ENCODE measurements around the gene AFDN.

Gene AFDN

DNA sequence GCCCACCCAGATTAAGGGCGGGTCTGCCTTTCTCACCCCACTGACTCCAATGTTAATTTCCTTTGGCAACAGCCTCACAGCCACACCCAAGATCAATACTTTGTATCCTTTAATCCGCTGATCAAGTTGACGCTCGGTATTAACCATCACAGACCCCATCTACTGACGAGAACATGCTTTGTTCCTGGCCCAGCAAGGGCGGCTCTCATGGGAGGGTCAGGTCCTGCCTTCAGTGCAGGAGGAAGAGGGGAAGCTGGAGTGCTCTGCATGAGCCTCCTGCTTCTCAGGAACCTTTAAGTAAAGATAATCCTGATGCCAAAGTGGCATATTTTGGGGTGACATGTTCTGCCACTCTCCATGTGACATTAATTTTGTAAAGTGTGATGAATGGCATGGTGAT lies 179.1 kb downstream of the AFDN start:
- no peak for DNase-seq (ENCODE audit: low read depth)
- TF ChIP-seq CTCF (IDR thresholded peaks at IDR 0.05; ENCODE audit: control insufficient read depth, insufficient read depth, low read depth, low read length, missing control alignments) = no peak

DNA sequence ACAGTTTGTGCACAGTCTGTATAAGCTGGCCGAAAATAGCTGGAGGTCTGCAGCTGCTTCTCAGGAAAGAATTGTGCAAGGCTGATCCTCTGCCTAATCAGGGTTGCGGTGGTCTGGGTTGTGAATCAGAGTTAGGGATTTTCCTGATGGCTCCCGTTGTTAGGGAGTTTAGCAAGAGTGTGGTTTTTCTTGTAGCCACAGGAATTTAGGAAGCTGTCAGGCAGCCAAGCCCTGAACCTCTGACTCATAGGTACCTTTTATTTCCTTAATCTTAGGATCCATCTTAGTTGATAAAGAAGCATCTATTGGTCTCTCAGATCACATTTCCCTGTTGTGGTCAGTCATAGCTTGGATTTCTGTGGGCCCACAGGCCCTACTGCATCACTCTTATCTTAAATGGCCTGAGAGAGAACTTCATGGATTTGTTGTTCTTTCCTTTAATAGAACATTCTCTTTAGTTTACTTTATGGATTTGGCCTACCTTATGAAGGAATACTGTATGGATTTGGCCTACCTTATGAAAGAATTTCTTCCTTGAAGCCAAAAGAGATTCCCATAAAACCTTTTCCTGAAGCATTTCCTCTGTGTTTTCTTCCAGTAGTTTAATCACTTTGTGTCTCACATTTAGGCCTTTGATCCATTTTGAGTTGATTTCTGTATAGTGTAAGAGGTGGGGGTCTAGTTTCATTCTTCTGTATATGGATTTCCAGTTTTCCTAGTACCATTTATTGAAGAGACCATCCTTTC lies 181.1 kb downstream of the AFDN start:
- TF ChIP-seq CTCF (IDR thresholded peaks at IDR 0.05; ENCODE audit: control insufficient read depth, insufficient read depth, low read depth, low read length, missing control alignments) = no peak
- DNase-seq (ENCODE audit: low read depth) = peak; percentile 97
- no peak overlapping the region for H3K4me3 ChIP-seq (ENCODE audit: control insufficient read depth, low read depth, low read length)

More for the DNA sequence above, 179.1 kb downstream of the AFDN start:
- H3K4me3 ChIP-seq (ENCODE audit: control insufficient read depth, low read depth, low read length) = no peak overlapping the region

DNA sequence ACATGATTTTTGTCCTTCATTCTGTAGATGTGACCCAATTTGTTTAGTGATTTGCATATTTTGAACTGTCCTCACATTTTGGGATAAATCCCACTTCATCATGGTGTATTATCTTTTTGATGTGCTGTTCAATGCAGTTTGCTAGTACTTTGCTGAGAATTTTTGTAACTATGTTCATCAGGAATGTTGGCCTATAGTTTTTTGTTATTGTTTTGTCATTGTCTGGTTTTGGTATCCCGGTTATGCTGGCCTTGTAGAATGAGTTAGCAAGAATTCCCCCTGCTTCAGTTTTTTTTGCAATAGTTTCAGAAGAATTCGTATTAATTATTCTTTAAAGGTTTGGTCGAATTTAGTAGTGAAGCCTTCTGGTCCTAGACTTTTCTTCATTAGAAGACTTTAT lies 182.6 kb downstream of the AFDN start:
- no peak for DNase-seq (ENCODE audit: low read depth)
- TF ChIP-seq CTCF (IDR thresholded peaks at IDR 0.05; ENCODE audit: control insufficient read depth, insufficient read depth, low read depth, low read length, missing control alignments) = no peak
- no peak overlapping the region for H3K4me3 ChIP-seq (ENCODE audit: control insufficient read depth, low read depth, low read length)

DNA sequence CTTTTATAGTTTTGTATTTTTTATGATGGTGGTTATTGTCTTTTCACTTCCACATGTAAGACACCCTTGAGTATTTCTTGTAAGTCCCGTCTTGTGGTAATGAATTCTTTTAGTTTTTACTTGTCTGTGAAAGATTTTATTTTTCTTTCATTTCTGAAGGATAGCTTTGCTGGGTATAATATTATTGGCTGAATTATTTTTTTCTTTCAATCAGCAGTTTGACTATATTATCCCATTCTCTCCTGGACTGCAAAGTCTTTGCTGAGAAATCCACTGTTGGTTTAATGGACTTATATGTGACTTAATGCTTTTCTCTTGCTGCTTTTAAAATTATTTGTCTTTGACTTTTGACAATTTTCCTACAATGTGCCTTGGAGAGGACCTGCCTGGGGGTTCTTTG lies 184.6 kb downstream of the AFDN start:
- H3K4me3 ChIP-seq (ENCODE audit: control insufficient read depth, low read depth, low read length) = no peak overlapping the region
- DNase-seq (ENCODE audit: low read depth) = no peak
- no peak for TF ChIP-seq CTCF (IDR thresholded peaks at IDR 0.05; ENCODE audit: control insufficient read depth, insufficient read depth, low read depth, low read length, missing control alignments)

GRCh38 chr6:168012431-168013249 lies 185.9 kb downstream of the AFDN start:
- no peak for TF ChIP-seq CTCF (IDR thresholded peaks at IDR 0.05; ENCODE audit: control insufficient read depth, insufficient read depth, low read depth, low read length, missing control alignments)
- DNase-seq (ENCODE audit: low read depth) = no peak
- H3K4me3 ChIP-seq (ENCODE audit: control insufficient read depth, low read depth, low read length) = no peak overlapping the region

DNA sequence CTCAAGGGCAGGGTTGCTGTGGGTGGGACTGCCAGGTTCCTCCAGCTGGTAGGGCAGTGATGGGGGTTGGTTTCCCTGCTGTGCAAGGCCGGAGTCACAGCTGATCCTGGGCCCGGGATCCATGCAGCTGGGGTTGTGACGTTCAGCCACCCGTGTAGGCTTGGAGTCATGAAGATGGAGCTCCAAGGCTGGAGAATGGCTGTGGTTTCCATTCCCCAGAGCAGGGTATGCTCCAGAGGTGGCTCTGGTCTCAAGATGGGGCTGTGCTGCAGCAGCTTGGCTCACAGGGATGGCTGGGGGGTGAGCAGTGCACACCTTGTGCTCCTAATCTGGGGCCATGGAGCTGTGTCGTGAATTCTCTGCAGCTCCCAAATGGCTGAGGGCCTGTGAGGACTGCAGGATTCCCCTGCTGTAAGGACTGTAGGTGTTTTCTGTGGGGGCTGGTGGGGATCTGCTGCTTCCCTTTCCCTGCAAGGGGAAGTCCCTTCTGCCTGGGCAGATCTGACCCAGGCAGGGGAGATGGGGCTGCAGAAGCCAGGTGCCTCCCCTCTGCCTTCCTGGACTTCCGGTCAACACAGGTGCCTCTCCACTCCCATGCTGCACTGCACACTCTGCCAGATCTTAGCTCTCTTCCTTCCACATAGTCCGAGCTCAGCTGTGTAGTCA lies 186.7 kb downstream of the AFDN start:
- TF ChIP-seq CTCF (IDR thresholded peaks at IDR 0.05; ENCODE audit: control insufficient read depth, insufficient read depth, low read depth, low read length, missing control alignments) = no peak
- H3K4me3 ChIP-seq (ENCODE audit: control insufficient read depth, low read depth, low read length) = no peak overlapping the region
- DNase-seq (ENCODE audit: low read depth) = no peak

All from AG09309 (cell line).